Neural cell (in vitro differentiated cells): ENCODE measurements around the gene REEP6. TPM values are rescaled to one million over a fixed set of nuclear protein-coding genes. Genes with fewer than 3 reads are reported as not detected.

Experiments used
- H2AFZ ChIP-seq: fragments of 200-600, 300-800 bp; sonication (generic), shearing (Covaris generic); 2 replicates; pipeline ENCODE4 v1.6.0; 2014; ENCODE audit warnings: low read depth, mild to moderate bottlenecking, antibody characterized with exemption, low read length, moderate library complexity
- H3F3A ChIP-seq: fragments of 200-600 bp; shearing (Covaris generic); 2 replicates; pipeline ENCODE4 v1.6.1; 2016; ENCODE audit warnings: mild to moderate bottlenecking, moderate library complexity, mixed read lengths, antibody characterized with exemption, low read length; ENCODE audit not compliant: insufficient read depth, poor library complexity, severe bottlenecking
- H3K27ac ChIP-seq: fragments of 200-600, 300-800 bp; sonication (generic), shearing (Covaris generic); 2 replicates; pipeline ENCODE4 v1.5.1; 2014; ENCODE audit warnings: mild to moderate bottlenecking, low read length, moderate library complexity
- H3K27me3 ChIP-seq: fragments of 300-800, 200-600 bp; sonication (generic), shearing (Covaris generic); 2 replicates; pipeline ENCODE4 v1.6.0; 2014; ENCODE audit warnings: mild to moderate bottlenecking, low read depth, low read length, moderate library complexity; ENCODE audit not compliant: insufficient read depth
- H3K36me3 ChIP-seq: fragments of 300-800, 200-600 bp; sonication (generic), shearing (Covaris generic); 2 replicates; pipeline ENCODE4 v1.5.1; 2014; ENCODE audit warnings: mild to moderate bottlenecking, antibody characterized with exemption, low read length, moderate library complexity; ENCODE audit not compliant: insufficient read depth
- H3K4me2 ChIP-seq: fragments of 300-800, 200-600 bp; sonication (generic), shearing (Covaris generic); 2 replicates; pipeline ENCODE4 v1.6.0; 2014; ENCODE audit warnings: mild to moderate bottlenecking, low read length
- H3K4me3 ChIP-seq: fragments of 300-800, 200-600 bp; sonication (generic), shearing (Covaris generic); 2 replicates; pipeline ENCODE4 v1.5.1; 2014; ENCODE audit warnings: mild to moderate bottlenecking, low read length, moderate library complexity
- H3K79me2 ChIP-seq: fragments of 200-600 bp; shearing (Covaris generic); replicated peaks from 2 replicates; pipeline ENCODE4 v1.6.0; 2014; ENCODE audit warnings: mild to moderate bottlenecking, low read length, moderate library complexity; ENCODE audit not compliant: insufficient read depth
- H3K9ac ChIP-seq: fragments of 300-800, 200-600 bp; sonication (generic), shearing (Covaris generic); 2 replicates; pipeline ENCODE4 v1.6.1; 2016; ENCODE audit warnings: mild to moderate bottlenecking, low read length, mixed read lengths
- H3K9me2 ChIP-seq: fragments of 200-600 bp; shearing (Covaris generic); 2 replicates; pipeline ENCODE4 v1.6.1; 2016; ENCODE audit warnings: mild to moderate bottlenecking, low read length, mixed read lengths; ENCODE audit not compliant: insufficient read depth
- H3K9me3 ChIP-seq: fragments of 200-600, 300-800 bp; sonication (generic), shearing (Covaris generic); 2 replicates; pipeline ENCODE4 v1.6.1; 2016; ENCODE audit warnings: mild to moderate bottlenecking, mixed run types, low read length, moderate library complexity, mixed read lengths
- H4K20me1 ChIP-seq: fragments of 200-600 bp; shearing (Covaris generic); 2 replicates; pipeline ENCODE4 v1.6.1; 2016; ENCODE audit warnings: mild to moderate bottlenecking, mixed run types; ENCODE audit not compliant: insufficient read depth
- EP300 ChIP-seq: fragments of 450-650 bp; conservative IDR thresholded peaks from 2 replicates; pipeline ENCODE4 v1.6.1; 2014; ENCODE audit warnings: antibody characterized with exemption, mild to moderate bottlenecking, moderate library complexity; ENCODE audit not compliant: poor library complexity, severe bottlenecking
- EZH2 ChIP-seq: fragments of 200-600, 300-800 bp; shearing (Covaris generic), sonication (generic); IDR thresholded peaks from 2 replicates; pipeline ENCODE4 v1.6.1; 2014; ENCODE audit warnings: antibody characterized with exemption, low read length, borderline replicate concordance, mild to moderate bottlenecking; ENCODE audit not compliant: insufficient read depth, poor library complexity, severe bottlenecking
- MXI1 ChIP-seq: fragments of 450-650 bp; conservative IDR thresholded peaks from 2 replicates; pipeline ENCODE4 v1.6.1; 2014; ENCODE audit warnings: antibody characterized with exemption, mild to moderate bottlenecking; ENCODE audit not compliant: poor library complexity, severe bottlenecking
- POLR2AphosphoS5 ChIP-seq: IDR thresholded peaks from 2 replicates; pipeline ENCODE4 v1.6.1; 2012
- RAD21 ChIP-seq: fragments of 450-650 bp; conservative IDR thresholded peaks from 2 replicates; pipeline ENCODE4 v1.6.1; 2014; ENCODE audit warnings: antibody characterized with exemption, mild to moderate bottlenecking, moderate library complexity
- REST ChIP-seq: IDR thresholded peaks from 2 replicates; pipeline ENCODE4 v1.6.1; 2012; ENCODE audit warnings: borderline replicate concordance
- SMC3 ChIP-seq: fragments of 450-650 bp; conservative IDR thresholded peaks from 2 replicates; pipeline ENCODE4 v1.6.1; 2014; ENCODE audit warnings: antibody characterized with exemption, mild to moderate bottlenecking, moderate library complexity; ENCODE audit not compliant: poor library complexity
- TAF1 ChIP-seq: IDR thresholded peaks from 2 replicates; pipeline ENCODE4 v1.6.1; 2012; ENCODE audit warnings: low read depth
- polyA plus RNA-seq: library from polyadenylated mRNA; depleted of rRNA; stranded (reverse); fragments of >200 nt; gene quantifications from 2 replicates; pipeline ENCODE4 v1.2.3, GENCODE V29; 2014
- TF ChIP-seq, protein P1 (sequence below): fragments of 450-650 bp; IDR thresholded peaks from 2 replicates; pipeline ENCODE4 v1.5.1; 2014; ENCODE audit warnings: antibody characterized with exemption, mild to moderate bottlenecking, moderate library complexity; ENCODE audit not compliant: poor library complexity, severe bottlenecking

The REEP6 gene
- polyA plus RNA-seq, 1 donor from 2014 or later = 10.7 TPM

GRCh38 chr19:1486720-1487575 lies 4.0 kb upstream of the REEP6 start:
- no peaks in the 10 kb centered on the region for H3K79me2 ChIP-seq
- H3K36me3 ChIP-seq = no peaks in the 10 kb centered on the region
- no peak overlapping the region for H3K4me2 ChIP-seq
- H3K27me3 ChIP-seq = peaks cover 4% of the 10 kb centered on the region
- H3K9ac ChIP-seq = no peak overlapping the region
- no peaks in the 10 kb centered on the region for H4K20me1 ChIP-seq
- no peaks in the 10 kb centered on the region for H3K9me2 ChIP-seq
- no peaks in the 10 kb centered on the region for H3K9me3 ChIP-seq
- no peak overlapping the region for H3K27ac ChIP-seq
- H3F3A ChIP-seq = no peaks in the 10 kb centered on the region
- no peak overlapping the region for H2AFZ ChIP-seq
- no peak overlapping the region for H3K4me3 ChIP-seq
- TF ChIP-seq EZH2 (no peak), SMC3 (no peak), TAF1 (no peak), EP300 (no peak)
- TF ChIP-seq, protein P1, sequence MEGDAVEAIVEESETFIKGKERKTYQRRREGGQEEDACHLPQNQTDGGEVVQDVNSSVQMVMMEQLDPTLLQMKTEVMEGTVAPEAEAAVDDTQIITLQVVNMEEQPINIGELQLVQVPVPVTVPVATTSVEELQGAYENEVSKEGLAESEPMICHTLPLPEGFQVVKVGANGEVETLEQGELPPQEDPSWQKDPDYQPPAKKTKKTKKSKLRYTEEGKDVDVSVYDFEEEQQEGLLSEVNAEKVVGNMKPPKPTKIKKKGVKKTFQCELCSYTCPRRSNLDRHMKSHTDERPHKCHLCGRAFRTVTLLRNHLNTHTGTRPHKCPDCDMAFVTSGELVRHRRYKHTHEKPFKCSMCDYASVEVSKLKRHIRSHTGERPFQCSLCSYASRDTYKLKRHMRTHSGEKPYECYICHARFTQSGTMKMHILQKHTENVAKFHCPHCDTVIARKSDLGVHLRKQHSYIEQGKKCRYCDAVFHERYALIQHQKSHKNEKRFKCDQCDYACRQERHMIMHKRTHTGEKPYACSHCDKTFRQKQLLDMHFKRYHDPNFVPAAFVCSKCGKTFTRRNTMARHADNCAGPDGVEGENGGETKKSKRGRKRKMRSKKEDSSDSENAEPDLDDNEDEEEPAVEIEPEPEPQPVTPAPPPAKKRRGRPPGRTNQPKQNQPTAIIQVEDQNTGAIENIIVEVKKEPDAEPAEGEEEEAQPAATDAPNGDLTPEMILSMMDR = no peak

DNA sequence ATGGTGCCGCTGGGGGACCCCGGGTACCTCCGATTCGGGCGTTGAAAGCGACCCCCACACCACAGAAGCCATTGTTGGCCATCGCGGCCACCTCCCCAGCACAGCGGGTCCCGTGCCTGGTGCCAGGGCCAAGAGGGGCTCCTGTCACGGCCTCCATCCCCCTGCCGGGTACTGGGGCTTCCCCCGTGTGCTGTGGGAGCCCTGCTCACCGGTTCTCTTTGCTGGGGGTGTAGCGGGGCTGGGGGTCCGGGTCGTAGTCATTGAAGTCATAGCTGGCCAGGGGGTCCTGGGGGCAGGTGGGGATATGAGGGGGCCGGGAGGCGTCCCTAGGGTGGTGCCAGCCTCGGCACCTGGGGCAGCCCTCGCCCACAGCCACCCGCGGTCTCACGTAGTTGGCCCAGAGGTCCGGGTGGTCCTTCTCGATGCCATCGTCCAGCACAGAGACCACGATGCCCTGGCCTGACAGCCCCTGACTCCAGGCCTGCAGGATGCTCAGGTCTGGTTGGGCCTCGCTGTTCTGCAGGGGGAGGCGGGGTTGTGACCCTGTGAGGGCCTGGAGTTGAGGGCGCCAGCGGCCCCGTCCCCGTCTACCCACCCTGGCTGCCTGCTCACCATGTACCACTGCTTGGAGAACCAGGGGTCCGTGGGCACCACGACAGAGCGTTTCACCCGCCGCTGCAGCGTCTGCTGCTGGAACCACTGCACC lies 3.3 kb upstream of the REEP6 start:
- Histone ChIP-seq H3F3A (no peaks in the 10 kb centered on the region), H3K27me3 (peaks cover 4% of the 10 kb centered on the region), H3K9me2 (no peaks in the 10 kb centered on the region), H3K9me3 (no peaks in the 10 kb centered on the region), H4K20me1 (no peaks in the 10 kb centered on the region), H3K27ac (no peak overlapping the region), H3K4me2 (no peak overlapping the region), H3K4me3 (no peak overlapping the region), H3K9ac (no peak overlapping the region), H2AFZ (no peak overlapping the region), H3K36me3 (no peaks in the 10 kb centered on the region), H3K79me2 (no peaks in the 10 kb centered on the region)
- TF ChIP-seq, protein P1 = no peak
- TF ChIP-seq TAF1 = no peak
- no peak for TF ChIP-seq EZH2
- TF ChIP-seq SMC3 = no peak
- TF ChIP-seq REST = no peak
- TF ChIP-seq RAD21 = no peak
- no peak for TF ChIP-seq MXI1
- no peak for TF ChIP-seq POLR2AphosphoS5
- TF ChIP-seq EP300 = no peak
